ENCODE measurements around the gene FASN. TPM values are rescaled to one million over a fixed set of nuclear protein-coding genes. Genes with fewer than 3 reads are reported as not detected.

FASN gene
- total RNA-seq, 1 experiment from 2014 or later = 433 TPM

GRCh38 chr17:82034371-82035011, 63.5 kb downstream of the FASN start:
- no CpG with 5 or more reads among the region's 23 CpGs for WGBS (ENCODE audit: extremely low coverage, insufficient read length, low lambda C conversion rate)
- no peak overlapping the region for H3K4me2 ChIP-seq (ENCODE audit: insufficient read depth, insufficient read length, low read length)
- H3K79me1 ChIP-seq (ENCODE audit: insufficient read depth, low read depth, low read length, poor library complexity, severe bottlenecking) = no peaks in the 10 kb centered on the region
- no peak overlapping the region for H2BK12ac ChIP-seq (ENCODE audit: insufficient read length, low read depth, low read length)
- H3K36me3 Mint-ChIP-seq (ENCODE audit: insufficient read depth in 1 of 3, low read depth in 3 of 3) = peaks cover 8 to 18% (median 15%) of the 10 kb centered on the region in 3 experiments; a peak in 6 of 7 replicates
- no peak overlapping the region for H3K4ac ChIP-seq (ENCODE audit: low read depth, low read length)
- 0 out of 7 replicates have a peak overlapping the region, but pooled peaks of 1 of the 3 experiments have one; percentile 47 for H3K27ac Mint-ChIP-seq
- no peak overlapping the region for H3K14ac ChIP-seq (ENCODE audit: insufficient read depth, low read length)
- TF ChIP-seq CTCF (conservative IDR thresholded peaks at IDR 0.05) = no peak
- H3K23me2 ChIP-seq (ENCODE audit: insufficient read length, low read depth, low read length, poor library complexity, severe bottlenecking) = peaks cover 8% of the 10 kb centered on the region
- H3K27me3 ChIP-seq (ENCODE audit: insufficient read depth, low read length) = no peaks in the 10 kb centered on the region; the same call in 1 of the 2 replicates
- no peak overlapping the region for H3K9ac ChIP-seq (ENCODE audit: extremely low read depth, insufficient read length, low read length)
- no peak overlapping the region for H3K27ac ChIP-seq (ENCODE audit: insufficient read length, low read depth, low read length)
- no peak overlapping the region for H4K91ac ChIP-seq (ENCODE audit: insufficient read length, low read depth, low read length)
- H2BK120ac ChIP-seq (ENCODE audit: low read depth, low read length, poor library complexity, severe bottlenecking) = no peak overlapping the region
- H2AFZ ChIP-seq (ENCODE audit: low read length) = no peak overlapping the region
- H3K56ac ChIP-seq (ENCODE audit: insufficient read length, low read depth, low read length) = no peak overlapping the region
- H3K9me3 ChIP-seq (ENCODE audit: control insufficient read depth, low read depth, low read length) = no peaks in the 10 kb centered on the region
- no peak overlapping the region for H2AK5ac ChIP-seq (ENCODE audit: insufficient read length, low read length)
- no peak overlapping the region for H4K5ac ChIP-seq (ENCODE audit: insufficient read length, low read depth, low read length)
- no peak overlapping the region for H3T11ph ChIP-seq (ENCODE audit: low read length)
- peak overlapping the region in 1 of 2 experiments; percentile 62; a peak in 1 of 5 replicates for H3K4me3 Mint-ChIP-seq
- no peaks in the 10 kb centered on the region for H4K20me1 ChIP-seq (ENCODE audit: control insufficient read depth, insufficient read depth, insufficient read length)
- peak; percentile 76 for DNase-seq
- H2BK20ac ChIP-seq (ENCODE audit: low read depth, low read length, poor library complexity, severe bottlenecking) = no peak overlapping the region
- H2BK5ac ChIP-seq (ENCODE audit: insufficient read length, low read length) = no peak overlapping the region
- peaks cover 7 to 24% of the 10 kb centered on the region in 2 experiments for H3K4me1 Mint-ChIP-seq
- H3K18ac ChIP-seq (ENCODE audit: insufficient read length, low read depth, low read length) = no peak overlapping the region
- no peak overlapping the region for H3K23ac ChIP-seq (ENCODE audit: insufficient read length, low read depth, low read length)
- H3K79me2 ChIP-seq (ENCODE audit: insufficient read depth, low read length) = no peaks in the 10 kb centered on the region
- no peaks in the 10 kb centered on the region for H3K4me1 ChIP-seq (ENCODE audit: insufficient read depth, low read length)
- H2BK15ac ChIP-seq (ENCODE audit: low read depth, low read length) = no peak overlapping the region
- peaks cover 10% of the 10 kb centered on the region for H3K27me3 Mint-ChIP-seq (ENCODE audit: low read depth)
- no peaks in the 10 kb centered on the region for H3K9me3 Mint-ChIP-seq
- H4K8ac ChIP-seq (replicated peaks; ENCODE audit: insufficient read length, low read depth, low read length) = no peak overlapping the region

Measured in H9 (cell line).